ENCODE results near the gene TSPAN17.

DNA sequence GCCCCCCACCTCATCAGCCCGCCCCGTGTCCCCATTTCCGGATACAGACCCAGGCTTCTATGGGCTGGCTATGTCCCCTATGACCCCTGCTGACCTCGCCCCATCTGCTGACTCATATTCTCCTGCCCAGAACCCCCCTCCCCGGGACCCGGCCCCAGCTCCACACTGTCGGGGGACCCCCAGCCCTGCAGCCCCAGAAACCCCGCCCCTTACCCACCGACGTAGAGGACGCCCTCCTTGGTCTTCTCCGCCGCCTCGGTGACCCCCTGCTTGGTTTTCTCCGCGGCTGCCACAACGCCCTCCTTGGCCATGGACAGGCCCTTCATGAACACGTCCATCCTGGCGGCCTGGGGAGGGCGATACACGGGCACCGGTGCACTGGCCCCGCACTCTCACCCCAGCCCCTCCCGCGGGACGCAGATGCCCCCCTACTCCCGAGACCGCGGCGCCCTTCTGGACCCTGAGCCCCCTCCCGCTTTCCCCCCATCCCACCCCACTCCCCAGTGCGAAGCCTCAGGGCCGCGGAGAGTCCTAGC is 17.9 kb upstream of the TSPAN17 start:
- TF ChIP-seq CTCF (IDR thresholded peaks at IDR 0.05) (no peak), POLR2A (IDR thresholded peaks at IDR 0.05) (no peak)

Measured in esophagus squamous epithelium (tissue), 4 donors.